GM23338 (cell line): ENCODE measurements around the gene PDIK1L.

ENCODE experiments used
- CREB1 ChIP-seq: fragments of 250-450 bp; sonication (Bioruptor Pico); IDR thresholded peaks from 2 replicates; pipeline ENCODE4 v1.5.0; 2020; ENCODE audit warnings: low read depth, mild to moderate bottlenecking, moderate library complexity
- CTCF ChIP-seq, 2 experiments: fragments of 200-600 bp in 1 of 2; sonication (generic) in 1 of 2; conservative IDR thresholded peaks; 2 replicates each; pipeline versions ENCODE4 v1.5.1 to v1.6.1; 2016 to 2017; ENCODE audit warnings: antibody characterized with exemption in 2 of 2, low read depth in 2 of 2, mild to moderate bottlenecking in 2 of 2, moderate library complexity in 1 of 2
- ETS1 ChIP-seq: IDR thresholded peaks from 2 replicates; pipeline ENCODE4 v1.6.1; 2016; ENCODE audit warnings: antibody characterized with exemption
- EZH2 ChIP-seq: fragments of 200-600 bp; sonication (generic); IDR thresholded peaks from one replicate; pipeline ENCODE4 v1.8.0; 2017; ENCODE audit warnings: antibody characterized with exemption, mild to moderate bottlenecking, low read depth; ENCODE audit not compliant: unreplicated experiment
- EZH2phosphoT487 ChIP-seq: fragments of 200-600 bp; sonication (generic); IDR thresholded peaks from one replicate; pipeline ENCODE4 v1.8.1; 2018; ENCODE audit warnings: antibody characterized with exemption; ENCODE audit not compliant: unreplicated experiment
- JUNB ChIP-seq: IDR thresholded peaks from one replicate; pipeline ENCODE4 v1.6.1; 2016; ENCODE audit warnings: antibody characterized with exemption; ENCODE audit not compliant: unreplicated experiment
- NANOG ChIP-seq: IDR thresholded peaks from 2 replicates; pipeline ENCODE4 v1.6.1; 2016; ENCODE audit warnings: antibody characterized with exemption, borderline replicate concordance
- POLR2AphosphoS5 ChIP-seq: IDR thresholded peaks from 2 replicates; pipeline ENCODE4 v1.6.1; 2016; ENCODE audit warnings: antibody characterized with exemption, low read depth
- REST ChIP-seq: IDR thresholded peaks from one replicate; pipeline ENCODE4 v1.6.1; 2018; ENCODE audit warnings: antibody characterized with exemption; ENCODE audit not compliant: unreplicated experiment
- STAT1 ChIP-seq: IDR thresholded peaks from one replicate; pipeline ENCODE4 v1.6.1; 2016; ENCODE audit warnings: antibody characterized with exemption; ENCODE audit not compliant: unreplicated experiment
- ZNF114 ChIP-seq: fragments of 250-450 bp; sonication (Bioruptor Pico); IDR thresholded peaks from 2 replicates; pipeline ENCODE4 v1.5.0; 2020; ENCODE audit warnings: mild to moderate bottlenecking, moderate library complexity
- ZNF331 ChIP-seq: fragments of 250-450 bp; sonication (Bioruptor Pico); IDR thresholded peaks from 2 replicates; pipeline ENCODE4 v1.5.0; 2020; ENCODE audit warnings: low read depth, mild to moderate bottlenecking, moderate library complexity
- ZNF462 ChIP-seq: fragments of 250-450 bp; sonication (Bioruptor Pico); IDR thresholded peaks from 2 replicates; pipeline ENCODE4 v1.5.0; 2020; ENCODE audit warnings: mild to moderate bottlenecking, moderate library complexity

DNA sequence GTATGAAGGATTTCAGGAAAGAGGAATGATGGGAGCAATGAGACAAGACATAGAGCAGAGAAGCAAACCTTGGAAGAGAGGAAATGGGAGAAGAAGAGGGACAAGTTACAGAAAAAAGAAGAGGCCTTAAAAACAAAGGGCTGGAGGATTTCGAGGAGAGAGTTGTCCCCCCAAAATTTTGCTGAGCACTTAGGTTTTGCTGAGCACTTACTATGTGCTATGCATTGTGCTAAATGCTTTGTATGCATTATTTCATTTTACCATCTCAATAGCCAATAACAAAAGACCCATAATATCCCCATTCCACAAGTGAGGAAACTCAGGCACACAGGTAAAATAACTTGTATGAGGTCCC, 41.7 kb upstream of the PDIK1L start:
- TF ChIP-seq CTCF (conservative IDR thresholded peaks at IDR 0.05; ENCODE audit: low read depth in 2 of 2) = no peak
- TF ChIP-seq REST = no peak
- TF ChIP-seq NANOG = no peak
- no peak for TF ChIP-seq POLR2AphosphoS5
- TF ChIP-seq EZH2 = no peak
- no peak for TF ChIP-seq JUNB
- no peak for TF ChIP-seq EZH2phosphoT487
- TF ChIP-seq CREB1 (CRISPR knock-in tag) = no peak
- TF ChIP-seq ETS1 = no peak
- TF ChIP-seq STAT1 = no peak
- TF ChIP-seq ZNF114 (CRISPR knock-in tag) = no peak
- no peak for TF ChIP-seq ZNF462 (CRISPR knock-in tag)
- TF ChIP-seq ZNF331 (CRISPR knock-in tag) = no peak
